Activated naive CD8-positive, alpha-beta T cell (primary cell): ENCODE data around the gene CANT1.
"Not testable (repeated sequence)": the region's sequence is repeated elsewhere in the genome, so short reads cannot be mapped to it uniquely, and the experiment has no call there.

Experiments used
- H3K27ac Mint-ChIP-seq: one replicate; pipeline ENCODE4 v1.8.0; 2021; ENCODE audit warnings: mixed read lengths
- H3K27me3 Mint-ChIP-seq: one replicate; pipeline ENCODE4 v1.8.0; 2021; ENCODE audit warnings: mixed read lengths
- H3K36me3 Mint-ChIP-seq: one replicate; pipeline ENCODE4 v1.8.0; 2021; ENCODE audit warnings: mixed read lengths
- H3K4me1 Mint-ChIP-seq: one replicate; pipeline ENCODE4 v1.8.0; 2021; ENCODE audit warnings: low read depth, mixed read lengths
- H3K4me3 Mint-ChIP-seq: one replicate; pipeline ENCODE4 v1.8.0; 2021; ENCODE audit warnings: mild to moderate bottlenecking, mixed read lengths
- H3K9me3 Mint-ChIP-seq: one replicate; pipeline ENCODE4 v1.8.0; 2021; ENCODE audit warnings: low read depth, mixed read lengths

The CANT1 gene

GRCh38 chr17:78973792-78974520 lies 35.6 kb downstream of the CANT1 start:
- H3K4me3 Mint-ChIP-seq = no peak overlapping the region
- peaks cover 19% of the 10 kb centered on the region for H3K4me1 Mint-ChIP-seq
- H3K9me3 Mint-ChIP-seq = no peaks in the 10 kb centered on the region
- H3K27me3 Mint-ChIP-seq = no peaks in the 10 kb centered on the region
- no peaks in the 10 kb centered on the region for H3K36me3 Mint-ChIP-seq
- no peak overlapping the region for H3K27ac Mint-ChIP-seq

GRCh38 chr17:78973196-78973595 lies 36.4 kb downstream of the CANT1 start:
- Mint-ChIP-seq H3K27ac (no peak overlapping the region), H3K27me3 (no peaks in the 10 kb centered on the region), H3K9me3 (no peaks in the 10 kb centered on the region), H3K4me1 (peaks cover 18% of the 10 kb centered on the region), H3K36me3 (no peaks in the 10 kb centered on the region), H3K4me3 (no peak overlapping the region)

GRCh38 chr17:78972507-78973105 lies 37.0 kb downstream of the CANT1 start:
- Mint-ChIP-seq H3K27me3 (no peaks in the 10 kb centered on the region), H3K4me3 (no peak overlapping the region), H3K27ac (no peak overlapping the region), H3K9me3 (no peaks in the 10 kb centered on the region), H3K4me1 (peaks cover 13% of the 10 kb centered on the region), H3K36me3 (no peaks in the 10 kb centered on the region)

- H3K9me3 Mint-ChIP-seq = no peaks in the 10 kb centered on the region
- H3K27me3 Mint-ChIP-seq = no peaks in the 10 kb centered on the region
- peaks cover 8% of the 10 kb centered on the region for H3K4me1 Mint-ChIP-seq
- H3K4me3 Mint-ChIP-seq = no peak overlapping the region
- H3K27ac Mint-ChIP-seq = no peak overlapping the region
- H3K36me3 Mint-ChIP-seq = no peaks in the 10 kb centered on the region
These were observed 37.6 kb downstream of the CANT1 start for GRCh38 chr17:78971756-78972506.

- no peak overlapping the region for H3K27ac Mint-ChIP-seq
These were observed 38.5 kb downstream of the CANT1 start for GRCh38 chr17:78970834-78971755.

GRCh38 chr17:78969865-78970264 lies 39.7 kb downstream of the CANT1 start:
- Mint-ChIP-seq H3K36me3 (no peaks in the 10 kb centered on the region), H3K27ac (no peak overlapping the region), H3K4me3 (no peak overlapping the region), H3K9me3 (no peaks in the 10 kb centered on the region), H3K4me1 (peaks cover 8% of the 10 kb centered on the region), H3K27me3 (no peaks in the 10 kb centered on the region)

More at GRCh38 chr17:78970834-78971755, 38.5 kb downstream of the CANT1 start:
- Mint-ChIP-seq H3K36me3 (no peaks in the 10 kb centered on the region), H3K27me3 (no peaks in the 10 kb centered on the region), H3K4me3 (no peak overlapping the region), H3K9me3 (no peaks in the 10 kb centered on the region), H3K4me1 (peaks cover 8% of the 10 kb centered on the region)

- no peaks in the 10 kb centered on the region for H3K36me3 Mint-ChIP-seq
- no peaks in the 10 kb centered on the region for H3K27me3 Mint-ChIP-seq
- no peak overlapping the region for H3K27ac Mint-ChIP-seq
- H3K4me3 Mint-ChIP-seq = no peak overlapping the region
- peaks cover 8% of the 10 kb centered on the region for H3K4me1 Mint-ChIP-seq
- H3K9me3 Mint-ChIP-seq = no peaks in the 10 kb centered on the region
These were observed 41.7 kb downstream of the CANT1 start for GRCh38 chr17:78967782-78968362.

GRCh38 chr17:78966910-78967600 lies 42.5 kb downstream of the CANT1 start:
- no peak overlapping the region for H3K27ac Mint-ChIP-seq
- peaks cover 8% of the 10 kb centered on the region for H3K4me1 Mint-ChIP-seq

GRCh38 chr17:78966123-78966813 lies 43.3 kb downstream of the CANT1 start:
- Mint-ChIP-seq H3K36me3 (no peaks in the 10 kb centered on the region), H3K27me3 (no peaks in the 10 kb centered on the region), H3K9me3 (no peaks in the 10 kb centered on the region), H3K27ac (no peak overlapping the region), H3K4me3 (no peak overlapping the region), H3K4me1 (peaks cover 6% of the 10 kb centered on the region)

More at GRCh38 chr17:78966910-78967600, 42.5 kb downstream of the CANT1 start:
- H3K4me3 Mint-ChIP-seq = no peak overlapping the region
- no peaks in the 10 kb centered on the region for H3K36me3 Mint-ChIP-seq
- no peaks in the 10 kb centered on the region for H3K27me3 Mint-ChIP-seq
- H3K9me3 Mint-ChIP-seq = no peaks in the 10 kb centered on the region

GRCh38 chr17:78965491-78965924 lies 44.1 kb downstream of the CANT1 start:
- Mint-ChIP-seq H3K9me3 (no peaks in the 10 kb centered on the region), H3K27ac (no peak overlapping the region), H3K27me3 (no peaks in the 10 kb centered on the region), H3K36me3 (no peaks in the 10 kb centered on the region), H3K4me1 (peaks cover 2% of the 10 kb centered on the region), H3K4me3 (no peak overlapping the region)

- H3K27me3 Mint-ChIP-seq = no peaks in the 10 kb centered on the region
- no peaks in the 10 kb centered on the region for H3K4me1 Mint-ChIP-seq
- no peaks in the 10 kb centered on the region for H3K9me3 Mint-ChIP-seq
- no peak overlapping the region for H3K27ac Mint-ChIP-seq
- no peak overlapping the region for H3K4me3 Mint-ChIP-seq
- H3K36me3 Mint-ChIP-seq = no peaks in the 10 kb centered on the region
These were observed 46.2 kb downstream of the CANT1 start for GRCh38 chr17:78963378-78963777.

GRCh38 chr17:78962984-78963348 lies 46.6 kb downstream of the CANT1 start:
- H3K27ac Mint-ChIP-seq, H3K9me3 Mint-ChIP-seq, H3K36me3 Mint-ChIP-seq, H3K4me1 Mint-ChIP-seq, H3K4me3 Mint-ChIP-seq, H3K27me3 Mint-ChIP-seq: not testable (repeated sequence)

GRCh38 chr17:78962345-78962983 lies 47.1 kb downstream of the CANT1 start:
- no peak overlapping the region for H3K4me3 Mint-ChIP-seq
- H3K27me3 Mint-ChIP-seq = no peaks in the 10 kb centered on the region
- no peaks in the 10 kb centered on the region for H3K9me3 Mint-ChIP-seq
- no peak overlapping the region for H3K27ac Mint-ChIP-seq
- no peaks in the 10 kb centered on the region for H3K36me3 Mint-ChIP-seq
- H3K4me1 Mint-ChIP-seq = no peaks in the 10 kb centered on the region
